Neural progenitor cell (in vitro differentiated cells): Measurements from ENCODE around the gene AEBP2. TPM values are rescaled to one million over a fixed set of nuclear protein-coding genes. Genes with fewer than 3 reads are reported as not detected.

Source experiments
- DNase-seq: peaks from one replicate; pipeline ENCODE4 v3.0.0-alpha.2; 2016; ENCODE audit warnings: low spot score
- H2AFZ ChIP-seq: fragments of 200-600 bp; sonication (generic); replicated peaks from 2 replicates; pipeline ENCODE4 v1.6.1; 2016; ENCODE audit warnings: antibody characterized with exemption
- H3F3A ChIP-seq: fragments of 200-600 bp; sonication (generic); 2 replicates; pipeline ENCODE4 v1.6.1; 2016; ENCODE audit warnings: antibody characterized with exemption, low read depth
- H3K27ac ChIP-seq: fragments of 200-600 bp; sonication (generic); 2 replicates; pipeline ENCODE4 v1.5.1; 2016; ENCODE audit warnings: mild to moderate bottlenecking
- H3K27me3 ChIP-seq: fragments of 200-600 bp; sonication (generic); 2 replicates; pipeline ENCODE4 v1.6.1; 2016; ENCODE audit warnings: mild to moderate bottlenecking, moderate library complexity
- H3K36me3 ChIP-seq: fragments of 200-600 bp; sonication (generic); 2 replicates; pipeline ENCODE4 v1.5.1; 2016
- H3K4me1 ChIP-seq: fragments of 200-600 bp; sonication (generic); 2 replicates; pipeline ENCODE4 v1.6.1; 2016; ENCODE audit warnings: mixed run types
- H3K4me2 ChIP-seq: fragments of 200-600 bp; sonication (generic); 2 replicates; pipeline ENCODE4 v1.6.1; 2016
- H3K4me3 ChIP-seq: fragments of 200-600 bp; sonication (generic); 2 replicates; pipeline ENCODE4 v1.5.1; 2016
- H3K79me2 ChIP-seq: fragments of 200-600 bp; sonication (generic); 2 replicates; pipeline ENCODE4 v1.6.1; 2016; ENCODE audit warnings: low read depth
- H3K9ac ChIP-seq: fragments of 200-600 bp; sonication (generic); 2 replicates; pipeline ENCODE4 v1.6.1; 2016
- H3K9me3 ChIP-seq: fragments of 200-600 bp; sonication (generic); 2 replicates; pipeline ENCODE4 v1.5.1; 2016; ENCODE audit warnings: low read depth
- H4K20me1 ChIP-seq: fragments of 200-600 bp; sonication (generic); 2 replicates; pipeline ENCODE4 v1.6.1; 2016; ENCODE audit warnings: low read depth
- H3K27ac Mint-ChIP-seq: 3 replicates; pipeline ENCODE4 v1.8.0; 2021; ENCODE audit warnings: mixed read lengths
- H3K27me3 Mint-ChIP-seq: 2 replicates; pipeline ENCODE4 v1.8.0; 2022; ENCODE audit warnings: low read depth, mild to moderate bottlenecking, inconsistent platforms, moderate library complexity, mixed read lengths; ENCODE audit not compliant: insufficient read depth
- H3K36me3 Mint-ChIP-seq: 3 replicates; pipeline ENCODE4 v1.8.0; 2021; ENCODE audit warnings: mixed read lengths
- H3K4me1 Mint-ChIP-seq: 3 replicates; pipeline ENCODE4 v1.8.0; 2021; ENCODE audit warnings: mixed read lengths
- H3K4me3 Mint-ChIP-seq: 3 replicates; pipeline ENCODE4 v1.8.0; 2021; ENCODE audit warnings: mild to moderate bottlenecking, moderate library complexity, mixed read lengths
- H3K9me3 Mint-ChIP-seq: 3 replicates; pipeline ENCODE4 v1.8.0; 2020; ENCODE audit warnings: mixed read lengths
- EZH2 ChIP-seq: fragments of 200-600 bp; sonication (generic); IDR thresholded peaks from 2 replicates; pipeline ENCODE4 v1.6.1; 2017; ENCODE audit warnings: antibody characterized with exemption, mild to moderate bottlenecking, moderate library complexity
- EZH2phosphoT487 ChIP-seq: fragments of 200-600 bp; sonication (generic); IDR thresholded peaks from 2 replicates; pipeline ENCODE4 v1.6.1; 2017; ENCODE audit warnings: antibody characterized with exemption
- total RNA-seq: library from RNA; depleted of rRNA; stranded (reverse); fragments of >200 nt; gene quantifications from 2 replicates; pipeline ENCODE4 v1.2.3, GENCODE V29; 2015; ENCODE audit warnings: low replicate concordance
- TF ChIP-seq, protein P1 (sequence below): fragments of 200-600 bp; sonication (generic); IDR thresholded peaks from 2 replicates; pipeline ENCODE4 v1.5.1; 2017; ENCODE audit warnings: antibody characterized with exemption, mild to moderate bottlenecking

Gene AEBP2
- total RNA-seq, 1 donor from 2014 or later: 34.0 TPM

DNA sequence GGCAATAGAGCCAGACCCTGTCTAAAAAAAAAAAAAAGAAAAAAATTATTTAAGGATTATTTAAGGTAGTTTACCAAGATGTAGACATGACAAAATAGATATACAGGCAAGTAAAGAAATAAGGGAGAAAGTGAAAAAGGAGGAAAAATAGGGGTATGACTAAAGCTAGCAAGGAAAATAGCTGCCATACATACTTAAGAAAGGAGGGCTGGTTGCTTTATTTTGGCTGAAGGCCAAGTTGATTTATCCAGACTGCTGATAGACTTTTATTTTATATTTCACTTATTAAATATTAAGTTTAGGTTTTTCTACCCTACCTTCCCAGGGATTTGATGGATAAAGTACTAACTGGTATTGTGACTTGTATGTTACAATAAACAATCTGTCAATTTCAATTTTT, 8.3 kb upstream of the AEBP2 start:
- Histone ChIP-seq H3K9me3 (no peaks in the 10 kb centered on the region), H3K27me3 (no peaks in the 10 kb centered on the region), H3K4me3 (no peak overlapping the region), H3F3A (no peaks in the 10 kb centered on the region), H3K79me2 (no peaks in the 10 kb centered on the region), H2AFZ (no peak overlapping the region), H3K27ac (no peak overlapping the region), H3K4me1 (peaks cover 4% of the 10 kb centered on the region), H4K20me1 (no peaks in the 10 kb centered on the region), H3K9ac (no peak overlapping the region), H3K4me2 (no peak overlapping the region), H3K36me3 (no peaks in the 10 kb centered on the region)
- H3K4me1 Mint-ChIP-seq: peaks cover 7% of the 10 kb centered on the region
- H3K36me3 Mint-ChIP-seq: peaks cover 2% of the 10 kb centered on the region
- TF ChIP-seq EZH2 (no peak), EZH2phosphoT487 (no peak)
- TF ChIP-seq, protein P1, sequence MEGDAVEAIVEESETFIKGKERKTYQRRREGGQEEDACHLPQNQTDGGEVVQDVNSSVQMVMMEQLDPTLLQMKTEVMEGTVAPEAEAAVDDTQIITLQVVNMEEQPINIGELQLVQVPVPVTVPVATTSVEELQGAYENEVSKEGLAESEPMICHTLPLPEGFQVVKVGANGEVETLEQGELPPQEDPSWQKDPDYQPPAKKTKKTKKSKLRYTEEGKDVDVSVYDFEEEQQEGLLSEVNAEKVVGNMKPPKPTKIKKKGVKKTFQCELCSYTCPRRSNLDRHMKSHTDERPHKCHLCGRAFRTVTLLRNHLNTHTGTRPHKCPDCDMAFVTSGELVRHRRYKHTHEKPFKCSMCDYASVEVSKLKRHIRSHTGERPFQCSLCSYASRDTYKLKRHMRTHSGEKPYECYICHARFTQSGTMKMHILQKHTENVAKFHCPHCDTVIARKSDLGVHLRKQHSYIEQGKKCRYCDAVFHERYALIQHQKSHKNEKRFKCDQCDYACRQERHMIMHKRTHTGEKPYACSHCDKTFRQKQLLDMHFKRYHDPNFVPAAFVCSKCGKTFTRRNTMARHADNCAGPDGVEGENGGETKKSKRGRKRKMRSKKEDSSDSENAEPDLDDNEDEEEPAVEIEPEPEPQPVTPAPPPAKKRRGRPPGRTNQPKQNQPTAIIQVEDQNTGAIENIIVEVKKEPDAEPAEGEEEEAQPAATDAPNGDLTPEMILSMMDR: no peak
- DNase-seq: no peak
- H3K4me3 Mint-ChIP-seq: no peak overlapping the region
- no peak overlapping the region for H3K27ac Mint-ChIP-seq
- H3K9me3 Mint-ChIP-seq: peaks cover 7% of the 10 kb centered on the region
- peaks cover 5% of the 10 kb centered on the region for H3K27me3 Mint-ChIP-seq

DNA sequence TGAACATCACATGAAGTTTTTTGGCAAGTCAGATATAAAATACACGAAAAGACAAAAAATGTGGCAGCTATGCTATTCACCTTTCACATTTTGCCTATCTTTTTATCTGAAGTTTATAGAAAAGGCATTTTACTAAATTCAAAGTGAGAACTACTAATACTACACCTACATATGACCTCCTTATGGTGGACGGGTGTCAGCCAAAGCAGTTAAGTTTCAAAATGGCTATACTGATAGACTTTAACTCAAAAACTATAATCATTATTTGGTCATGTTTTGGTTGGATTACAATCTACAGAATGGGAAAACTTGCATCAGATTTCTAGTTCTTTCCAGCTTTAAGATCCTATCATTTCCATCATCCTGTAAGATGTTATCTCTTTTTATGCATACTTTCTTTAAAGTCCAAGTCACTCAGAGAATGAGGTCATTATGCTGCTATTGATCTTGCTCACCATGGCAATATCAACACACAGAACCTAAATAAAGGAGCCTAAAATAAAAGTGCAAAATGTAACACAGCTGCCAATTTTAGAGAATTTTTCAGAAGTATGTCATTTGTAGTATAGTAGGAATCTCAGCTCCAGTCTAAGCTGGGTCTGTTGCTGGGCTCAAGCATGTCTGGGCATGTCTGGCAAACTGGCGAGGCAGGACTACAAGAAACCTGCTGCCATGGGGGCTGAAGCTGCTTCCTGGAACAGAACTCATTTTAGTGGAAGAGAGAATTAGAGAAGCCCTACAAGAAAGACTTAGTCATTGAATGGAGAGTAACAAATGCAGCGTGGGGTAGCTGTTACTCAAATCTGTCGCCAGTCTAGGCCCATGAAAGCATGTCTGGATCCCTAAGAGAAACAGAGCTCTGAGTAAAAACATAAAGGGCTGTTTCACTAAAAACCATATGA, 7.6 kb upstream of the AEBP2 start:
- Histone ChIP-seq H4K20me1 (no peaks in the 10 kb centered on the region), H3K36me3 (no peaks in the 10 kb centered on the region), H3K4me3 (no peak overlapping the region), H3K9me3 (no peaks in the 10 kb centered on the region), H3K4me2 (no peak overlapping the region), H3K9ac (no peak overlapping the region), H2AFZ (peak overlapping the region; percentile 79), H3K27ac (no peak overlapping the region), H3K4me1 (peaks cover 4% of the 10 kb centered on the region), H3K27me3 (no peaks in the 10 kb centered on the region), H3F3A (no peaks in the 10 kb centered on the region), H3K79me2 (no peaks in the 10 kb centered on the region)
- Mint-ChIP-seq H3K9me3 (peaks cover 5% of the 10 kb centered on the region), H3K4me1 (peaks cover 7% of the 10 kb centered on the region), H3K27me3 (peaks cover 5% of the 10 kb centered on the region), H3K27ac (no peak overlapping the region), H3K4me3 (no peak overlapping the region), H3K36me3 (peaks cover 2% of the 10 kb centered on the region)
- TF ChIP-seq, protein P1: no peak
- no peak for TF ChIP-seq EZH2
- no peak for TF ChIP-seq EZH2phosphoT487
- no peak for DNase-seq

DNA sequence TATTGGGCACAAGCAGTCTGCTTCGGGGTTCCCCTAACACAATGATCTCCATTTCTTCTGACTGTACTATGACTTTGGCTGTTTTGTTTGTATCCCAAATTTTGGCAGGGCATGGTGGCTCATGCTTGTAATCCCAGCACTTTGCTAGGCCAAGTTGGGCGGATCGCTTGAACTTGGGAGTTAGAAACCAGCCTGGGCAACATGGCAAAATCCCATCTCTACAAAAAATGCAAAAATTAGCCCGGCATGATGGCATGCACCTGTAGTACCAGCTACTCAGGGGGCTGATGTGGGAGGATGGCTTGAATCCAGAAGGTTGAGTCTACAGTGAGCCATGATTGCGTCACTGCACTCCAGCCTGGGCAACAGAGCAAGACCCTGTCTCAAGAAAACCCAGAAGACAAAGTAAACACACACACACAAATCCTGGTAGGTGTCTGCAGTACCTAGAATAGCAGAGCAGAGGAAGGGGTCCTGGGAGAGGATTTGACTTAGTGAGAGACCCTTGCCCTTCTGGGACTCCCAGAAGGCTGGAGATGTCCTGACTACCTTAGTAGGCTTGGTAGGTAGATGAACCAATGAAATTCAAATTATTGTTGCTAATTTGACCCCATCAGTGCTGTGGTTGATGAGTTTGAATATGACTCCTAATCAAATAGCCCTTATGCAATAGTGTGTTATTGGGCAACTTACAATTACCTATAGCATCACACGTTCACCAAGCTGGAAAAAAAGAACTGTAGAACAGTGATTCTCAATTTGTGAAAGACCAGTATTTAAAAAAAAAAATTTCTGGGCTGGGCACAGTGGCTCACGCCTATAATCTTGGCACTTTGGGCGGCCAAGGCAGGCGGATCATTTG, 6.8 kb upstream of the AEBP2 start:
- Histone ChIP-seq H3K9ac (no peak overlapping the region), H3K27me3 (no peaks in the 10 kb centered on the region), H3K27ac (no peak overlapping the region), H3K4me1 (peaks cover 4% of the 10 kb centered on the region), H3K36me3 (no peaks in the 10 kb centered on the region), H3K9me3 (no peaks in the 10 kb centered on the region), H3K4me2 (no peak overlapping the region), H3K79me2 (no peaks in the 10 kb centered on the region), H2AFZ (peak overlapping the region; percentile 79), H3K4me3 (no peak overlapping the region), H4K20me1 (no peaks in the 10 kb centered on the region), H3F3A (peaks cover 9% of the 10 kb centered on the region)
- TF ChIP-seq EZH2 (no peak), EZH2phosphoT487 (no peak)
- TF ChIP-seq, protein P1: no peak
- H3K36me3 Mint-ChIP-seq: peaks cover 2% of the 10 kb centered on the region
- peaks cover 2% of the 10 kb centered on the region for H3K9me3 Mint-ChIP-seq
- H3K4me3 Mint-ChIP-seq: no peak overlapping the region
- H3K27ac Mint-ChIP-seq: no peak overlapping the region
- DNase-seq: no peak
- peaks cover 7% of the 10 kb centered on the region for H3K4me1 Mint-ChIP-seq
- peaks cover 8% of the 10 kb centered on the region for H3K27me3 Mint-ChIP-seq
